Karpas-422 (cell line): ENCODE measurements around the gene INSYN2B. TPM values are rescaled to one million over a fixed set of nuclear protein-coding genes. Genes with fewer than 3 reads are reported as not detected.
A peak's percentile ranks its signal among the peaks of the same experiment; 100 is the strongest.

Experiments
- DNase-seq: peaks from one replicate; pipeline ENCODE4 v3.0.0-alpha.2; 2015
- H2AFZ ChIP-seq: fragments of 200-600 bp; sonication (generic); 2 replicates; pipeline ENCODE4 v1.6.1; 2014; ENCODE audit warnings: antibody characterized with exemption, low read length, mixed read lengths
- H3K27ac ChIP-seq: fragments of 200-600 bp; sonication (generic); 2 replicates; pipeline ENCODE4 v1.5.1; 2014; ENCODE audit warnings: mild to moderate bottlenecking, low read length, moderate library complexity
- H3K27me3 ChIP-seq: fragments of 200-600 bp; sonication (generic); 2 replicates; pipeline ENCODE4 v1.6.1; 2014; ENCODE audit warnings: low read length, mixed read lengths
- H3K36me3 ChIP-seq: fragments of 200-600 bp; sonication (generic); 2 replicates; pipeline ENCODE4 v1.6.1; 2014; ENCODE audit warnings: low read length, mixed read lengths; ENCODE audit not compliant: insufficient read depth
- H3K4me1 ChIP-seq: fragments of 200-600 bp; sonication (generic); 2 replicates; pipeline ENCODE4 v1.6.1; 2014; ENCODE audit warnings: mild to moderate bottlenecking, low read length, mixed read lengths
- H3K4me2 ChIP-seq: fragments of 200-600 bp; sonication (generic); 2 replicates; pipeline ENCODE4 v1.6.1; 2014; ENCODE audit warnings: low read length, low read depth, mild to moderate bottlenecking; ENCODE audit not compliant: poor library complexity, severe bottlenecking
- H3K4me3 ChIP-seq: fragments of 200-600 bp; sonication (generic); 2 replicates; pipeline ENCODE4 v1.5.1; 2014; ENCODE audit warnings: mild to moderate bottlenecking, antibody characterized with exemption, low read length, mixed read lengths
- H3K79me2 ChIP-seq: fragments of 200-600 bp; sonication (generic); 2 replicates; pipeline ENCODE4 v1.6.1; 2014; ENCODE audit warnings: mild to moderate bottlenecking, low read length, mixed read lengths
- H3K9ac ChIP-seq: fragments of 200-600 bp; sonication (generic); 2 replicates; pipeline ENCODE4 v1.6.0; 2014; ENCODE audit warnings: low read length
- H3K9me2 ChIP-seq: fragments of 200-600 bp; sonication (generic), shearing (Covaris generic); replicated peaks from 2 replicates; pipeline ENCODE4 v1.6.0; 2014; ENCODE audit warnings: mild to moderate bottlenecking, low read length, moderate library complexity; ENCODE audit not compliant: insufficient read depth
- H3K9me3 ChIP-seq: fragments of 300-700, 200-600 bp; sonication (generic); 2 replicates; pipeline ENCODE4 v1.6.1; 2014; ENCODE audit warnings: low read length, mixed read lengths
- H4K20me1 ChIP-seq: fragments of 200-600 bp; sonication (generic); 2 replicates; pipeline ENCODE4 v1.6.1; 2014; ENCODE audit warnings: mild to moderate bottlenecking, antibody characterized with exemption, low read length, low read depth; ENCODE audit not compliant: insufficient read depth
- total RNA-seq: library from RNA; depleted of rRNA; stranded (reverse); fragments of >200 nt; shearing (Covaris generic); gene quantifications from 2 replicates; pipeline ENCODE4 v1.2.3, GENCODE V29; 2014; ENCODE audit warnings: low replicate concordance

INSYN2B gene
- total RNA-seq, 1 experiment from 2014 or later: not detected

- Histone ChIP-seq H3K36me3 (no peaks in the 10 kb centered on the region), H2AFZ (no peak overlapping the region), H3K79me2 (peaks cover 18% of the 10 kb centered on the region), H3K9ac (no peak overlapping the region), H3K4me3 (no peak overlapping the region), H4K20me1 (no peaks in the 10 kb centered on the region), H3K9me3 (no peaks in the 10 kb centered on the region), H3K9me2 (no peaks in the 10 kb centered on the region), H3K4me2 (no peak overlapping the region), H3K27me3 (no peaks in the 10 kb centered on the region), H3K4me1 (peaks cover 15% of the 10 kb centered on the region), H3K27ac (no peak overlapping the region; the same call in 1 of the 2 replicates)
- no peak for DNase-seq
Observed at GRCh38 chr5:169970911-169971765, 9.2 kb downstream of the INSYN2B start.

GRCh38 chr5:169970339-169970738 lies 10.0 kb downstream of the INSYN2B start:
- Histone ChIP-seq H3K9ac (no peak overlapping the region), H4K20me1 (no peaks in the 10 kb centered on the region)

DNA sequence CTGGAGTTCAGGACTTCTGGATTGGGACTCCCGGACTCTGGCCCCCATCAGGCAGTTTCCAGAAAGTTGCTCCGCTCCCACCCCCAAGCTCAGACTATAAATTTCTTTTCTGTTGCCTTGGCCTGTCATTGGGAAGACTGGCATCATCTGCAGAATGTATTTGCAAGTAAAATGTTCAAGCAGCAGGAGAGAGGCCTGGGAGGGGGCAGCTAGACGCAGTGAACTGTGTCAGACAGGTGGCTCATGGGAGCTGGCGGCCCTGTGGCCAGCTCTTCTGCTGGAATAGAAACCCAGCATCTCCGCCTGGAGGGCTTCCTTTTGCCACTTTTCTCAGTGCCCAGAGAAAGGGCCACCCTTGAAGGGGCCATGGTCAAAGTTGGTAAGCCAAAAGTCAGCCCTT lies 16.0 kb downstream of the INSYN2B start:
- DNase-seq: peak; percentile 89
- Histone ChIP-seq H3K9me2 (no peaks in the 10 kb centered on the region), H3K36me3 (no peaks in the 10 kb centered on the region), H3K27me3 (no peaks in the 10 kb centered on the region), H3K79me2 (peaks cover 38% of the 10 kb centered on the region), H3K4me1 (peaks cover 80% of the 10 kb centered on the region), H3K9ac (peak overlapping the region; percentile 77), H3K4me2 (peak overlapping the region; percentile 86), H3K9me3 (no peaks in the 10 kb centered on the region), H4K20me1 (no peaks in the 10 kb centered on the region), H2AFZ (no peak overlapping the region), H3K4me3 (peak overlapping the region; percentile 65), H3K27ac (peak overlapping the region; percentile 98)

More at GRCh38 chr5:169970339-169970738, 10.0 kb downstream of the INSYN2B start:
- H3K27me3 ChIP-seq: no peaks in the 10 kb centered on the region
- no peak for DNase-seq
- H2AFZ ChIP-seq: no peak overlapping the region
- peaks cover 23% of the 10 kb centered on the region for H3K4me1 ChIP-seq
- H3K4me2 ChIP-seq: no peak overlapping the region
- no peak overlapping the region for H3K27ac ChIP-seq
- H3K4me3 ChIP-seq: no peak overlapping the region
- H3K9me2 ChIP-seq: no peaks in the 10 kb centered on the region
- no peaks in the 10 kb centered on the region for H3K36me3 ChIP-seq
- no peaks in the 10 kb centered on the region for H3K9me3 ChIP-seq
- peaks cover 24% of the 10 kb centered on the region for H3K79me2 ChIP-seq

- no peak overlapping the region for H2AFZ ChIP-seq
- peaks cover 42% of the 10 kb centered on the region for H3K79me2 ChIP-seq
- H3K4me2 ChIP-seq: no peak overlapping the region
- H3K4me1 ChIP-seq: peaks cover 95% of the 10 kb centered on the region
- no peak for DNase-seq
- no peaks in the 10 kb centered on the region for H3K36me3 ChIP-seq
- no peaks in the 10 kb centered on the region for H3K27me3 ChIP-seq
- no peak overlapping the region for H3K4me3 ChIP-seq
- H3K27ac ChIP-seq: peak overlapping the region; percentile 91
- no peaks in the 10 kb centered on the region for H3K9me3 ChIP-seq
- H4K20me1 ChIP-seq: no peaks in the 10 kb centered on the region
- no peak overlapping the region for H3K9ac ChIP-seq
- H3K9me2 ChIP-seq: no peaks in the 10 kb centered on the region
Observed at GRCh38 chr5:169960659-169961058, 19.6 kb downstream of the INSYN2B start.

GRCh38 chr5:169958278-169958677 lies 22.0 kb downstream of the INSYN2B start:
- peak overlapping the region; percentile 91 for H3K27ac ChIP-seq
- peak overlapping the region; percentile 53 for H3K4me3 ChIP-seq
- no peaks in the 10 kb centered on the region for H4K20me1 ChIP-seq
- no peaks in the 10 kb centered on the region for H3K9me2 ChIP-seq
- H3K27me3 ChIP-seq: no peaks in the 10 kb centered on the region
- H3K9me3 ChIP-seq: no peaks in the 10 kb centered on the region
- H3K4me2 ChIP-seq: peak overlapping the region; percentile 59
- H3K36me3 ChIP-seq: no peaks in the 10 kb centered on the region
- peak overlapping the region; percentile 46 for H3K9ac ChIP-seq
- peaks cover 46% of the 10 kb centered on the region for H3K79me2 ChIP-seq
- DNase-seq: peak; percentile 72
- no peak overlapping the region for H2AFZ ChIP-seq
- H3K4me1 ChIP-seq: peaks cover 95% of the 10 kb centered on the region

DNA sequence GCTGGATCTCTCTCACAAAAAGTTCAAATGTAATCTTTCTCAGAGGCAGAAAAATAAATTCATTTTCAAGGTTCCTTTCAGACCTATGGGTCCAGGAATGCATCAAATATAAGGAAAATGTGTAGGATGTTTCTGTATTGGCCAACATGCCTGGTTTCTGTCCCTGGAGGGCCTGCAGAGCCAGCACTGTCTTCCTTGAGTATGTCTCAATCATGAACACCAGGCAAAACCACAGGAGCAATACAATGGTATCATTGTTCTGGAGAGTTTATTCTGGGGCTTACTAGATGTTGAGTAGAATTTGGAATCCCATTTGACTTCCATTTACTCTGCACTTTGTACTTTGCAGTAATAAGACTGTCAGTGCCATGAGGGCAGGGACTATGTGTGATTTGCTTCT lies 23.5 kb downstream of the INSYN2B start:
- Histone ChIP-seq H3K36me3 (no peaks in the 10 kb centered on the region), H3K9me2 (no peaks in the 10 kb centered on the region), H3K27ac (peak overlapping the region; percentile 91), H3K27me3 (no peaks in the 10 kb centered on the region), H3K4me1 (peaks cover 91% of the 10 kb centered on the region), H3K79me2 (peaks cover 41% of the 10 kb centered on the region), H2AFZ (no peak overlapping the region), H3K4me2 (peak overlapping the region; percentile 59), H3K4me3 (no peak overlapping the region), H3K9ac (no peak overlapping the region), H3K9me3 (no peaks in the 10 kb centered on the region), H4K20me1 (no peaks in the 10 kb centered on the region)
- no peak for DNase-seq

GRCh38 chr5:169956126-169956525 lies 24.2 kb downstream of the INSYN2B start:
- Histone ChIP-seq H4K20me1 (no peaks in the 10 kb centered on the region), H3K9me2 (no peaks in the 10 kb centered on the region), H3K27ac (peak overlapping the region; percentile 91), H2AFZ (no peak overlapping the region), H3K27me3 (no peaks in the 10 kb centered on the region), H3K4me2 (peak overlapping the region; percentile 59), H3K79me2 (peaks cover 41% of the 10 kb centered on the region), H3K4me1 (peaks cover 94% of the 10 kb centered on the region), H3K9ac (no peak overlapping the region), H3K36me3 (no peaks in the 10 kb centered on the region), H3K4me3 (no peak overlapping the region), H3K9me3 (no peaks in the 10 kb centered on the region)
- no peak for DNase-seq

DNA sequence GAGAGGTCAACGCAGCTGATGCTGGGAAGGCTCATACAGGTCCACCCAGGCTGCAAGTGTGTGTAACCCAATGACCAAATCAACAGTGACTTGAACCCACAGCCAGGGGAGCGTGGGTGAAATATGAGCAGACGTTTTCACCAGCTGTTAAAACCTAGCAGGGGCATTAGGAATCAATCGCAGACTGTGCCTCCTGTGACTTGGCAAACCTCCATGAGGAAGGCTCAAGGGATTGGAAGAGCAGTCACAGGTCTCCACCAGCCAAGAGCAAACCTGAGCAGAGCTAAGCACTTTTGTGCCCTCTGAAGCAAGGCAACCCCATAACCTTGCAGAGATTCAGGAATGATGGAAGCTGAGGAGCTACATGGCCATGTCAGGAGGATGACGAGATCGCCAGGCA lies 25.5 kb downstream of the INSYN2B start:
- H3K27ac ChIP-seq: peak overlapping the region; percentile 91; the same call in 1 of the 2 replicates
- peaks cover 94% of the 10 kb centered on the region for H3K4me1 ChIP-seq
- no peaks in the 10 kb centered on the region for H3K9me3 ChIP-seq
- H3K79me2 ChIP-seq: peaks cover 32% of the 10 kb centered on the region
- H3K27me3 ChIP-seq: no peaks in the 10 kb centered on the region
- no peak for DNase-seq
- no peak overlapping the region for H3K4me2 ChIP-seq
- H3K4me3 ChIP-seq: no peak overlapping the region
- no peaks in the 10 kb centered on the region for H3K9me2 ChIP-seq
- no peak overlapping the region for H2AFZ ChIP-seq
- H3K36me3 ChIP-seq: no peaks in the 10 kb centered on the region
- no peaks in the 10 kb centered on the region for H4K20me1 ChIP-seq
- H3K9ac ChIP-seq: no peak overlapping the region
